ENCODE data around the gene ZXDC. TPM values are rescaled to one million over a fixed set of nuclear protein-coding genes. Genes with fewer than 3 reads are reported as not detected.

ZXDC gene
- total and polyA plus RNA-seq, 2 donors (not counting 3 experiments of a cell fraction or from before 2014, with no cell fraction given), result 15.2 to 22.6 TPM

- BruUV-seq (replicated peaks), result no TSS peak
- no peaks in the 10 kb centered on the region for H3K4me1 ChIP-seq (ENCODE audit: control insufficient read depth, extremely low read depth, insufficient read depth, low read length)
- FAIRE-seq, result no peak
- H2AFZ ChIP-seq (ENCODE audit: low read depth, low read length), result no peak overlapping the region
- no peaks in the 10 kb centered on the region for H3K79me2 ChIP-seq (ENCODE audit: control insufficient read depth, insufficient read depth, low read length)
- dilution Hi-C loops (cut with MboI; ENCODE audit: extremely low pct_ligation_motif_present, low sequenced_read_pairs) (no loop called here), intact Hi-C loops (cut with micrococcal nuclease) (no loop called here)
- H4K20me1 ChIP-seq (replicated peaks; ENCODE audit: control insufficient read depth, extremely low read depth, insufficient read depth, low read length), result no peaks in the 10 kb centered on the region
- no peak overlapping the region for H3K9ac ChIP-seq (replicated peaks; ENCODE audit: extremely low read depth, insufficient read depth, low read length)
- no peak for DNase-seq (ENCODE audit: low read depth, low spot score)
- H3K27ac ChIP-seq (ENCODE audit: insufficient read depth, low read depth, low read length), result no peak overlapping the region
- TF ChIP-seq POLR2A (IDR thresholded peaks at IDR 0.05; ENCODE audit: low read depth, low read length) (no peak), EZH2 (IDR thresholded peaks at IDR 0.05; ENCODE audit: borderline replicate concordance, low read depth, low read length, severe bottlenecking) (no peak), GATA2 (IDR thresholded peaks at IDR 0.05; ENCODE audit: insufficient read depth, insufficient read length, low read depth, low read length) (no peak), JUN (IDR thresholded peaks at IDR 0.05; ENCODE audit: borderline replicate concordance, insufficient read depth, insufficient read length, low read depth) (no peak), POLR2AphosphoS5 (IDR thresholded peaks at IDR 0.05; ENCODE audit: insufficient read depth, low read depth, low read length) (no peak), MYC (IDR thresholded peaks at IDR 0.05; ENCODE audit: low read depth, low read length) (no peak), FOS (IDR thresholded peaks at IDR 0.05; ENCODE audit: borderline replicate concordance, insufficient read depth, low read length) (no peak)
- TF ChIP-seq, protein P1, sequence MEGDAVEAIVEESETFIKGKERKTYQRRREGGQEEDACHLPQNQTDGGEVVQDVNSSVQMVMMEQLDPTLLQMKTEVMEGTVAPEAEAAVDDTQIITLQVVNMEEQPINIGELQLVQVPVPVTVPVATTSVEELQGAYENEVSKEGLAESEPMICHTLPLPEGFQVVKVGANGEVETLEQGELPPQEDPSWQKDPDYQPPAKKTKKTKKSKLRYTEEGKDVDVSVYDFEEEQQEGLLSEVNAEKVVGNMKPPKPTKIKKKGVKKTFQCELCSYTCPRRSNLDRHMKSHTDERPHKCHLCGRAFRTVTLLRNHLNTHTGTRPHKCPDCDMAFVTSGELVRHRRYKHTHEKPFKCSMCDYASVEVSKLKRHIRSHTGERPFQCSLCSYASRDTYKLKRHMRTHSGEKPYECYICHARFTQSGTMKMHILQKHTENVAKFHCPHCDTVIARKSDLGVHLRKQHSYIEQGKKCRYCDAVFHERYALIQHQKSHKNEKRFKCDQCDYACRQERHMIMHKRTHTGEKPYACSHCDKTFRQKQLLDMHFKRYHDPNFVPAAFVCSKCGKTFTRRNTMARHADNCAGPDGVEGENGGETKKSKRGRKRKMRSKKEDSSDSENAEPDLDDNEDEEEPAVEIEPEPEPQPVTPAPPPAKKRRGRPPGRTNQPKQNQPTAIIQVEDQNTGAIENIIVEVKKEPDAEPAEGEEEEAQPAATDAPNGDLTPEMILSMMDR (IDR thresholded peaks at IDR 0.05; ENCODE audit: extremely low read depth in 1 of 2, insufficient read depth in 1 of 2, low read depth in 1 of 2, low read length in 2 of 2), result no peak
- TF ChIP-seq, protein P2, sequence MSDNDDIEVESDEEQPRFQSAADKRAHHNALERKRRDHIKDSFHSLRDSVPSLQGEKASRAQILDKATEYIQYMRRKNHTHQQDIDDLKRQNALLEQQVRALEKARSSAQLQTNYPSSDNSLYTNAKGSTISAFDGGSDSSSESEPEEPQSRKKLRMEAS (IDR thresholded peaks at IDR 0.05; ENCODE audit: insufficient read depth, insufficient read length), result no peak
- H3K36me3 ChIP-seq (ENCODE audit: control insufficient read depth in 2 of 2, extremely low read depth in 1 of 2, insufficient read depth in 2 of 2, low read length in 2 of 2), result no peaks in the 10 kb centered on the region
- ChIA-PET POLR2A (no interaction called here), CTCF (interaction anchor here (0.8 kb wide), 1 partner anchor 148 kb away, joined by 3 read pairs; no protein-coding TSS in a partner anchor)
- peaks cover 2 to 11% of the 10 kb centered on the region in 2 experiments for H3K27me3 ChIP-seq (ENCODE audit: control insufficient read depth in 2 of 2, insufficient read depth in 2 of 2, low read length in 2 of 2)
- H3K4me3 ChIP-seq (replicated peaks in 1 of 3; ENCODE audit: insufficient read depth in 1 of 3, low read depth in 1 of 3, low read length in 3 of 3), result no peak overlapping the region
- H3K4me2 ChIP-seq (ENCODE audit: insufficient read depth, low read length), result no peak overlapping the region
- H3K9me1 ChIP-seq (replicated peaks; ENCODE audit: control insufficient read depth, extremely low read depth, insufficient read depth, low read length), result no peaks in the 10 kb centered on the region
- no peaks in the 10 kb centered on the region for H3K9me3 ChIP-seq (replicated peaks; ENCODE audit: control insufficient read depth, insufficient read depth, low read length)
These were observed 68.2 kb downstream of the ZXDC start for GRCh38 chr3:126407412-126408044.

All from endothelial cell of umbilical vein (primary cell).